NCI-H1930 (cell line): ENCODE results near the gene ZNF438.
"Not testable (repeated sequence)": the region's sequence is repeated elsewhere in the genome, so short reads cannot be mapped to it uniquely, and the experiment has no call there.

ENCODE experiments used
- DNase-seq, 2 experiments: peaks; one replicate each; lab custom pipeline; 2025; lab: John Stamatoyannopoulos, UW

ZNF438 gene

GRCh38 chr10:30985512-30985911 lies 46.2 kb downstream of the ZNF438 start:
- no peak for DNase-seq

GRCh38 chr10:30984563-30985328 lies 46.9 kb downstream of the ZNF438 start:
- DNase-seq: no peak

GRCh38 chr10:30983209-30983608 lies 48.5 kb downstream of the ZNF438 start:
- DNase-seq: not testable (repeated sequence)

- DNase-seq: no peak
These were observed 50.6 kb downstream of the ZNF438 start for GRCh38 chr10:30980951-30981616.

GRCh38 chr10:30979956-30980355 lies 51.7 kb downstream of the ZNF438 start:
- no peak for DNase-seq

- DNase-seq: no peak
These were observed 52.8 kb downstream of the ZNF438 start for GRCh38 chr10:30978843-30979242.

GRCh38 chr10:30977385-30977784 lies 54.3 kb downstream of the ZNF438 start:
- no peak for DNase-seq

GRCh38 chr10:30974773-30975415 lies 56.8 kb downstream of the ZNF438 start:
- no peak for DNase-seq

GRCh38 chr10:30974355-30974754 lies 57.3 kb downstream of the ZNF438 start:
- DNase-seq: no peak

GRCh38 chr10:30973737-30974136 lies 57.9 kb downstream of the ZNF438 start:
- no peak for DNase-seq

- no peak for DNase-seq
These were observed 60.8 kb downstream of the ZNF438 start for GRCh38 chr10:30970760-30971460.

- DNase-seq: no peak
These were observed 63.0 kb downstream of the ZNF438 start for GRCh38 chr10:30968711-30969110.

GRCh38 chr10:30967650-30968410 lies 63.8 kb downstream of the ZNF438 start:
- no peak for DNase-seq

GRCh38 chr10:30963992-30964930 lies 67.4 kb downstream of the ZNF438 start:
- no peak for DNase-seq

- no peak for DNase-seq
These were observed 69.1 kb downstream of the ZNF438 start for GRCh38 chr10:30962522-30962921.

GRCh38 chr10:30959836-30960210 lies 71.8 kb downstream of the ZNF438 start:
- no peak for DNase-seq

GRCh38 chr10:30949218-30949617 lies 82.4 kb downstream of the ZNF438 start:
- not testable (repeated sequence) for DNase-seq

GRCh38 chr10:30944005-30944404 lies 87.7 kb downstream of the ZNF438 start:
- DNase-seq: no peak

- no peak for DNase-seq
These were observed 88.2 kb downstream of the ZNF438 start for GRCh38 chr10:30943451-30943850.

GRCh38 chr10:30940256-30940655 lies 91.4 kb downstream of the ZNF438 start:
- no peak for DNase-seq
